ENCODE measurements around the gene VPS16.

VPS16 gene

DNA sequence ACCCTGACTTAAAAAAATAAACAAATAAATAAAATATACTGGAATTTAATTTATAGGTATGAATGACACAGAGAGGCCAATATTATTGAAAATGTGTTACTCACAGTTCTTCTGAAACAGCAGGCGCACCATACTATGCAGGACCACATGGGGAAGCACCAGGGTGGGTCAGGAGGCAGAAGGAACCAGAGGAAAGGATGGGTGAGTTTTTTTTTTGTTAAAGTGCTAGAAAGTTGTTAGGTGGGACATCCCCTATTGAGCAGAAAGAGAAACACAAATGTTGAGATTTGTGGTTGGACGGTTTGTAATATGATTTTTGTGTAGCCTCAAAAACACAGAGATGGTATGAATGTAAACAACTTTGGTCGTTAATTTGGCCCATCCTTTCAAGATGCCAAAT, 58.7 kb downstream of the VPS16 start:
- DNase-seq (ENCODE audit: low read depth, low spot score), result no peak

DNA sequence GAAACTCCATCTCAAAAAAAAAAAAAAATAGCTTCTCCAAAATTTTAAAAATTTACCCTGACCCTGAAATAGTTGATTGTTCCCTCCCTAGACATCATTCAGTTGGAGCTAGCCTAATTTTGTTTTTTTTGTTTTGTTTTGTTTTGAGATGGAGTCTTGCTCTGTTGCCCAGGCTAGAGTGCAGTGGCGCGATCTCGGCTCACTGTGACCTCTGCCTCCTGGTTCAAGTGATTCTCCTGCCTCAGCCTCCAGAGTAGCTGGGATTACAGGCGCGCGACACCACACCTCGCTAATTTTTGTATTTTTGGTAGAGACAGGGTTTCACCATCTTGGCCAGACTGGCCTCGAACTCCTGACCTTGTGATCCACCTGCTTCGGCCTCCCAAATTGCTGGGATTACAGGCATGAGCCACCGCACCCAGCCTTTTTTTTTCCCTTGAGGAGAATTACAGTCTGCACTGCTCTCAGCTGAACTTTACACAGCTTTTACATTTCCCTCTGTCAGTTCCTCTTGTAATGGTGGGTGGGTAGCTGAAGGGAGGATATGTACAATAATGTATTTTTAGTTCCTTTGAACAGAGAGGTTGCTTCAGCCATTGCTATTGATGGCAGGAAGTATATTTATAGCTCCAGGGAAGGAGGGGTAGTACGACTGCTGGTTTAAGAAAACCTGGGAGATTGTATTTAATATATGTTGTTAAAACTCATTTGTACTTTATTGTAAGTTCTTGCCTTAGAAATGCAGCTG, 60.5 kb downstream of the VPS16 start:
- DNase-seq (ENCODE audit: low read depth, low spot score), result no peak

GRCh38 chr20:2902291-2902690, 61.7 kb downstream of the VPS16 start:
- no peak for DNase-seq (ENCODE audit: low read depth, low spot score)

DNA sequence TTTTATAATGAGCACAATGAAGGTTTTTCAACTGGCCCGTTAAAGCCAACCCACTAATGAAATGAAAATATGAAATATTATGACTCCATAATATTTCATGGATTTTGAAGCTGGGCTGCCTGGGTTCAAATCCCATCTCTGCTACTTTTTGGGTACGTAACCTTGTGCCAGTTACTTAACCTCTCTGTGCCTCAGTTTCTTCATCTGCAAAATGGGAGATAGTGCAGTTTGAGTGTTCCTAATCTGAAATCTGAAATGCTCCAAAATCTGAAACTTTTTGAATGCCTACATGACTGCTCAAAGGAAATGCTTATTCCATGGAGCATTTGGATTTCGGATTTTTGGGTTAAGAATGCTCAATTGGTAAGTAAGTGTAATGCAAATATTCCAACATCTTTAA, 62.3 kb downstream of the VPS16 start:
- DNase-seq (ENCODE audit: low read depth, low spot score), result no peak

GRCh38 chr20:2903686-2904085, 63.1 kb downstream of the VPS16 start:
- no peak for DNase-seq (ENCODE audit: low read depth, low spot score)

DNA sequence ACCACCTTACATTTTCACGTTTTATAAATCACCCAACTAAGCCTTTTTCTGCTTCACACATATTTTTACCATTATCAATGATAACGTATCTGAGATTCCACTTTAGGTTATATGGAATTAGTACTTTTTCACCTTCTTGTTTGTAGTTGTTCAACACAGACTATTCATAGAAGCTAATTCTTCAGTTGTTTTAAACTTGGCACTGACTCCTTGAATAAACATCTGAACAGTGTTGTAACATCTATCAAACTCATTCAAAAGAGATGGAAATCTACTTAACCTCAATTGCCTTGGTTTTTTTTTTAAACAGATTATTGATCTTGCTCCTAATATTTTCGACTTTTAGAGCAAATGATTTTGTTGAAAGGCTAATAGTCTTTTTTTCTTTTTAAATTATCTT, 67.0 kb downstream of the VPS16 start:
- no peak for DNase-seq (ENCODE audit: low read depth, low spot score)

GRCh38 chr20:2909953-2910352, 69.4 kb downstream of the VPS16 start:
- no peak for DNase-seq (ENCODE audit: low read depth, low spot score)

DNA sequence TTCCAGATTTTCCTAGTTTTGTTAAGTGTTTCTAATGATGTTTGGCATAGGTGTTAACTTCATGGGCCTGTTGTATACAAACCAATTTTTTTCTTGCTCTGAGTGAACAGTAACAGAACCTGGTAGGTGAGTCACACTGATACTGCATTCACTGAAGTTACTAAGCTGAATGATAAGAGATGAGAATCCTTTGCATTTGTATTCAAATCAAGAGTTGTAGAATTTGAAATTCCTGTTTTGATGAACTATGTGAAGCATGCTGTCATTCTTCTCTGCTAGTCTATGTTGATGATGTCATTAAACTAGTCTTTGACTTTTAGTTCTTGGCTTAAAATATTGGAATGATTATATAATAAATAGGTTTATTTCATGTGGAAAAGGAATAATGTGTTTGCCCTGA, 70.7 kb downstream of the VPS16 start:
- no peak for DNase-seq (ENCODE audit: low read depth, low spot score)

DNA sequence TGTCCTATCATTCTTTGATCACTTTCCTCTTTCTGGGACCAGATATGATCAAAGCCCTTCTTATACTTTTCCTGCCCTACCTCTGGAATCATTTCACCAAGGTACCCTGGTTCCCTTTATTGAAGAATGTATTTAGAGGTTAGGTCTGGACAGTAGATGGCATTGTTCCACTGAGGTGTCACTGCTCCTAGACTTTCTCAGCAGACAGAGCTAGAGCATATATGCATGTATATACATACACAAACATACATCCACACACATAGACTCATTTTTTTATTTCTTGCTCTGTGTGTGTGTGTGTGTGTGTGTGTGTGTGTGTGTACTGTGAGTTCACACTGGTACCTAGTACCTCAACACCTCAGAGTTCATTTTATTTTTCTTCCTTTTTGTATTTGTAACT, 73.6 kb downstream of the VPS16 start:
- no peak for DNase-seq (ENCODE audit: low read depth, low spot score)
